Measurements from ENCODE around the gene SPR. TPM values are rescaled to one million over a fixed set of nuclear protein-coding genes. Genes with fewer than 3 reads are reported as not detected.

The SPR gene
- total and polyA plus RNA-seq, 2 of the 13 experiments (the other 11 are each of a cell fraction or from before 2014, with no cell fraction given) = 34.0 to 96.0 TPM

- TF ChIP-seq THAP7 (CRISPR knock-in tag; IDR thresholded peaks at IDR 0.05) (peak; percentile 80; the same call in 1 of the 2 replicates), TBP (CRISPR knock-in tag; IDR thresholded peaks at IDR 0.05) (no peak), ARHGAP35 (CRISPR knock-in tag; IDR thresholded peaks at IDR 0.05; ENCODE audit: borderline replicate concordance) (no peak), FOXK1 (CRISPR knock-in tag; IDR thresholded peaks at IDR 0.05; ENCODE audit: borderline replicate concordance, low read depth) (no peak), SAFB2 (CRISPR knock-in tag; IDR thresholded peaks at IDR 0.05; ENCODE audit: borderline replicate concordance, low read depth) (peak; percentile 82), CREB3 (CRISPR knock-in tag; IDR thresholded peaks at IDR 0.05) (no peak; the same call in 1 of the 2 replicates), JUND (CRISPR knock-in tag; IDR thresholded peaks at IDR 0.05) (0 out of 2 replicates have a peak, but pooled peaks have one; percentile 8), ONECUT2 (CRISPR knock-in tag; IDR thresholded peaks at IDR 0.05) (no peak), ZNF782 (CRISPR knock-in tag; IDR thresholded peaks at IDR 0.05; ENCODE audit: borderline replicate concordance) (no peak), ATM (IDR thresholded peaks at IDR 0.05; ENCODE audit: borderline replicate concordance) (no peak), KDM1A (CRISPR knock-in tag; IDR thresholded peaks at IDR 0.05) (no peak), ZNF230 (CRISPR knock-in tag; IDR thresholded peaks at IDR 0.05) (peak; percentile 94), ZBTB21 (CRISPR knock-in tag; IDR thresholded peaks at IDR 0.05) (no peak), MYNN (CRISPR knock-in tag; IDR thresholded peaks at IDR 0.05; ENCODE audit: low read depth) (no peak), POLR2A (IDR thresholded peaks at IDR 0.05; ENCODE audit: insufficient read depth in 1 of 2, low read depth in 2 of 2, low read length in 2 of 2) (peak; percentile 66 to 85), ZSCAN29 (CRISPR knock-in tag; conservative IDR thresholded peaks at IDR 0.05) (peak; percentile 62; the same call in 1 of the 2 replicates), HOXA7 (CRISPR knock-in tag; IDR thresholded peaks at IDR 0.05) (no peak), MYPOP (CRISPR knock-in tag; IDR thresholded peaks at IDR 0.05) (peak; percentile 62; the same call in 1 of the 2 replicates), BCLAF1 (IDR thresholded peaks at IDR 0.05) (no peak), ZMAT5 (CRISPR knock-in tag; IDR thresholded peaks at IDR 0.05; ENCODE audit: borderline replicate concordance, low read depth) (no peak), YY1 (IDR thresholded peaks at IDR 0.05; ENCODE audit: insufficient read depth, insufficient replicate concordance, low read depth, low read length) (peak; percentile 73), ZNF232 (CRISPR knock-in tag; IDR thresholded peaks at IDR 0.05; ENCODE audit: borderline replicate concordance) (peak; percentile 69; the same call in 1 of the 2 replicates), TARDBP (CRISPR knock-in tag; IDR thresholded peaks at IDR 0.05) (no peak; the same call in none of the 2 replicates)
Measured at GRCh38 chr2:72887032-72887739, at the start of gene SPR (continued).
